ENCODE results near the gene IL1R1.

DNA sequence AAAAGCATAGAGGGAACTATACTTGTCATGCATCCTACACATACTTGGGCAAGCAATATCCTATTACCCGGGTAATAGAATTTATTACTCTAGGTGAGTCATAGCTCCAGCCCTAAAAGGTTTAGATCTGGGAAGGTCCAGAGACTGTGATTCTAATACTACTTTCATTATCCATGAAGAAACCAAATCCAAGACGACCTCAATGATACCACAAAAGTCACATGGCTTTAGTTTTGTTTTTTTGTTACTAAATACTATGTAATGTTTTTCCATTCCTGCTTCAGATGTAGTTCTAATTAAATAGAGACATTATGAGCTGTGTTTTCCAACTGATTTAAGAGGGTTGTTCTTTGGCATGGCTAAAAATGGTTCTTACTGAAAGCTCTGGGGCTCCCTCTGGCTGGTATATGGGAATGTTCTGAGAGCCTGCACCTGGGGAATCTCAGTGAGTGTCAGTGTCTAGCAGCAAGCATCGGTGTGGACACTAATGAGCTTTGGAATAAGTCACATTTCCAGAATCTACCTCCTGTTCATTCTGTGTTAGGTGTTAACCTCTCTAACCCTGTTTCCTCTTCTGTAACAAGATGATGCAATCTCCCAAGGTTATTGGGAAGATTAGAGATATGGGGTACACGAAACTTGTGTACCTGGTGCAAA, 23.8 kb downstream of the IL1R1 start:
- TF ChIP-seq POLR2A (IDR thresholded peaks at IDR 0.05; ENCODE audit: low read depth, low read length), result no peak
- no peak for TF ChIP-seq POU2F2 (IDR thresholded peaks at IDR 0.05; ENCODE audit: low read depth, low read length)
- TF ChIP-seq POLR2AphosphoS5 (IDR thresholded peaks at IDR 0.05; ENCODE audit: low read depth, low read length), result no peak
- no peak for TF ChIP-seq TAF1 (IDR thresholded peaks at IDR 0.05; ENCODE audit: low read depth, low read length)

Measured in GM12891 (cell line).